Measurements from ENCODE around the gene SYAP1.

DNA sequence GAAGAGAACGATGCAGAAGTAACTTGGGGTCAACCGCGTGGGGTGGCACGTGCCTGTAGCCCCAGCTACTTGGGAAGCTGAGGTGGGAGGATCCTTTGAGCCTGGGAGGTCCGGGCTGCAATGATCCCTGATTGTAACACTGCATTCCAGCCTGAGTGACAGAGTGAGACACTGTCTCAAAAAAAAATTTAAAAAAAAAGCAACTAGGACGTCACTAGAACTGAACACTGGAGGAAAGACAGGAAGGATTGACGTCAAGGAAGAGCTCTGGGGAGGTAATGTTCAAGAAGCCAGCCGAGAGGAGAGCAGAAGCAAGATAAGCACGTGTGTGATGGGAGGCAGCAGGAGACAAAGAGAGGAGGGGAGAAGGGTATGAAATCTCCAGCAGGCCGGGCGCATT, 40.7 kb upstream of the SYAP1 start:
- TF ChIP-seq, protein P1, sequence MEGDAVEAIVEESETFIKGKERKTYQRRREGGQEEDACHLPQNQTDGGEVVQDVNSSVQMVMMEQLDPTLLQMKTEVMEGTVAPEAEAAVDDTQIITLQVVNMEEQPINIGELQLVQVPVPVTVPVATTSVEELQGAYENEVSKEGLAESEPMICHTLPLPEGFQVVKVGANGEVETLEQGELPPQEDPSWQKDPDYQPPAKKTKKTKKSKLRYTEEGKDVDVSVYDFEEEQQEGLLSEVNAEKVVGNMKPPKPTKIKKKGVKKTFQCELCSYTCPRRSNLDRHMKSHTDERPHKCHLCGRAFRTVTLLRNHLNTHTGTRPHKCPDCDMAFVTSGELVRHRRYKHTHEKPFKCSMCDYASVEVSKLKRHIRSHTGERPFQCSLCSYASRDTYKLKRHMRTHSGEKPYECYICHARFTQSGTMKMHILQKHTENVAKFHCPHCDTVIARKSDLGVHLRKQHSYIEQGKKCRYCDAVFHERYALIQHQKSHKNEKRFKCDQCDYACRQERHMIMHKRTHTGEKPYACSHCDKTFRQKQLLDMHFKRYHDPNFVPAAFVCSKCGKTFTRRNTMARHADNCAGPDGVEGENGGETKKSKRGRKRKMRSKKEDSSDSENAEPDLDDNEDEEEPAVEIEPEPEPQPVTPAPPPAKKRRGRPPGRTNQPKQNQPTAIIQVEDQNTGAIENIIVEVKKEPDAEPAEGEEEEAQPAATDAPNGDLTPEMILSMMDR (IDR thresholded peaks at IDR 0.05) = no peak
- no peak for TF ChIP-seq POLR2A (IDR thresholded peaks at IDR 0.05)

All from uterus (tissue), 2 donors.